CD14-positive monocyte (primary cell): Measurements from ENCODE around the gene ADAR. TPM values are rescaled to one million over a fixed set of nuclear protein-coding genes. Genes with fewer than 3 reads are reported as not detected.

Experiments used
- DNase-seq, 3 donors: peaks; one replicate each; pipeline ENCODE4 v3.0.0-alpha.2; 2011 to 2022
- H2AFZ ChIP-seq: 2 replicates; pipeline ENCODE4 v1.6.0; 2012; ENCODE audit warnings: mild to moderate bottlenecking, low read depth, low read length, inconsistent platforms; ENCODE audit not compliant: insufficient read depth, poor library complexity, severe bottlenecking
- H3K27ac ChIP-seq, 2 donors: 1 replicate in 1 of 2; 2 replicates in 1 of 2; pipeline ENCODE4 v1.5.1; 2012 to 2013; ENCODE audit warnings: low read length in 2 of 2, control low read depth in 1 of 2, inconsistent platforms in 1 of 2, low read depth in 1 of 2, mild to moderate bottlenecking in 1 of 2
- H3K27me3 ChIP-seq, 2 donors: one replicate each; pipeline versions ENCODE4 v1.6.0 to v1.6.1; 2011 to 2013; ENCODE audit warnings: low read length in 2 of 2; ENCODE audit not compliant: control insufficient read depth in 2 of 2, insufficient read depth in 2 of 2
- H3K36me3 ChIP-seq, 2 donors: replicated peaks in 1 of 2; 1 replicate in 1 of 2; 2 replicates in 1 of 2; pipeline versions ENCODE4 v1.5.1 to v1.6.1; 2012 to 2013; ENCODE audit warnings: low read length in 2 of 2, control low read depth in 1 of 2, inconsistent platforms in 1 of 2, mild to moderate bottlenecking in 1 of 2; ENCODE audit not compliant: insufficient read depth in 2 of 2, control insufficient read depth in 1 of 2
- H3K4me1 ChIP-seq, 2 donors: 1 replicate in 1 of 2; 2 replicates in 1 of 2; pipeline versions ENCODE4 v1.5.1 to v1.6.1; 2012 to 2013; ENCODE audit warnings: low read length in 2 of 2, control low read depth in 1 of 2, inconsistent platforms in 1 of 2, mild to moderate bottlenecking in 1 of 2, moderate library complexity in 1 of 2; ENCODE audit not compliant: insufficient read depth in 2 of 2, control insufficient read depth in 1 of 2
- H3K4me2 ChIP-seq: replicated peaks from 2 replicates; pipeline ENCODE3; 2012; ENCODE audit warnings: low read length, moderate library complexity, mild to moderate bottlenecking; ENCODE audit not compliant: poor library complexity, severe bottlenecking; ENCODE audit errors: extremely low read depth
- H3K4me3 ChIP-seq, 3 experiments: fragments of 200-600 bp in 1 of 3; sonication (generic) in 1 of 3; replicated peaks in 1 of 3; 1 replicate in 2 of 3; 2 replicates in 1 of 3; pipeline ENCODE4 v1.5.1; 2011 to 2013; ENCODE audit warnings: low read length in 3 of 3, mild to moderate bottlenecking in 3 of 3, control low read depth in 2 of 3, low read depth in 2 of 3, inconsistent platforms in 1 of 3, moderate library complexity in 1 of 3
- H3K79me2 ChIP-seq: 2 replicates; pipeline ENCODE4 v1.6.0; 2012; ENCODE audit warnings: mild to moderate bottlenecking, control low read depth, inconsistent platforms, low read length, moderate library complexity; ENCODE audit not compliant: insufficient read depth
- H3K9ac ChIP-seq: 2 replicates; pipeline ENCODE4 v1.6.0; 2017; ENCODE audit warnings: low read length, mild to moderate bottlenecking; ENCODE audit not compliant: insufficient read depth, poor library complexity, severe bottlenecking
- H3K9me3 ChIP-seq, 2 donors: replicated peaks in 1 of 2; 1 replicate in 1 of 2; 2 replicates in 1 of 2; pipeline versions ENCODE4 v1.5.1 to v1.6.1; 2012 to 2013; ENCODE audit warnings: low read length in 2 of 2, control low read depth in 1 of 2; ENCODE audit not compliant: control insufficient read depth in 1 of 2, insufficient read depth in 1 of 2
- H4K20me1 ChIP-seq: 2 replicates; pipeline ENCODE4 v1.6.0; 2012; ENCODE audit warnings: mild to moderate bottlenecking, low read length, control low read depth, moderate library complexity; ENCODE audit not compliant: insufficient read depth
- H3K27ac Mint-ChIP-seq, 7 donors: one replicate each; pipeline ENCODE4 v1.8.0; 2020; ENCODE audit warnings: mild to moderate bottlenecking in 7 of 7, mixed read lengths in 7 of 7, moderate library complexity in 6 of 7, inconsistent platforms in 2 of 7
- H3K27me3 Mint-ChIP-seq, 3 donors: one replicate each; pipeline ENCODE4 v1.8.0; 2021 to 2022; ENCODE audit warnings: low read depth in 3 of 3, mild to moderate bottlenecking in 3 of 3, mixed read lengths in 3 of 3, moderate library complexity in 3 of 3, inconsistent platforms in 1 of 3
- H3K36me3 Mint-ChIP-seq, 2 donors: one replicate each; pipeline ENCODE4 v1.8.0; 2020; ENCODE audit warnings: mixed read lengths in 2 of 2, inconsistent platforms in 1 of 2, mild to moderate bottlenecking in 1 of 2
- H3K4me1 Mint-ChIP-seq: one replicate; pipeline ENCODE4 v1.8.0; 2020; ENCODE audit warnings: mild to moderate bottlenecking, mixed read lengths
- H3K4me3 Mint-ChIP-seq, 2 donors: one replicate each; pipeline ENCODE4 v1.8.0; 2020; ENCODE audit warnings: mild to moderate bottlenecking in 2 of 2, mixed read lengths in 2 of 2, moderate library complexity in 1 of 2
- H3K9me3 Mint-ChIP-seq, 7 donors: one replicate each; pipeline ENCODE4 v1.8.0; 2020 to 2022; ENCODE audit warnings: mixed read lengths in 7 of 7, mild to moderate bottlenecking in 6 of 7, moderate library complexity in 6 of 7, inconsistent platforms in 2 of 7
- WGBS: methylation state at CpG from one replicate; pipeline ENCODE4 v1.1.5; 2013; ENCODE audit warnings: missing lambda C conversion rate; ENCODE audit not compliant: insufficient coverage; 5-methylcytosine and 5-hydroxymethylcytosine counted together
- intact Hi-C, 2 donors: fragments of 100-400 bp; cut with micrococcal nuclease; formaldehyde crosslinking; loops; one replicate each; pipeline versions ENCODE4 v1.15.0 to v1.15.1; 2023
- polyA plus RNA-seq, 3 donors: library from polyadenylated mRNA; depleted of rRNA in 1 of 3; unstranded in 2 of 3; stranded (reverse) in 1 of 3; fragments of 300-500 nt in 2 of 3; fragments of >200 nt in 1 of 3; fragmentation: Illumina TruSeq in 2 of 3; gene quantifications; 1 replicate in 2 of 3; 2 replicates in 1 of 3; pipeline ENCODE4 v1.2.3, GENCODE V29; 2012 to 2021
- TF ChIP-seq, protein P1 (sequence below): fragments of 200-600 bp; IDR thresholded peaks from one replicate; pipeline ENCODE4 v1.8.0; 2022; ENCODE audit warnings: antibody characterized with exemption, mild to moderate bottlenecking

ADAR gene
- polyA plus RNA-seq, 3 donors: 57.3 to 100 (median 91.6) TPM

DNA sequence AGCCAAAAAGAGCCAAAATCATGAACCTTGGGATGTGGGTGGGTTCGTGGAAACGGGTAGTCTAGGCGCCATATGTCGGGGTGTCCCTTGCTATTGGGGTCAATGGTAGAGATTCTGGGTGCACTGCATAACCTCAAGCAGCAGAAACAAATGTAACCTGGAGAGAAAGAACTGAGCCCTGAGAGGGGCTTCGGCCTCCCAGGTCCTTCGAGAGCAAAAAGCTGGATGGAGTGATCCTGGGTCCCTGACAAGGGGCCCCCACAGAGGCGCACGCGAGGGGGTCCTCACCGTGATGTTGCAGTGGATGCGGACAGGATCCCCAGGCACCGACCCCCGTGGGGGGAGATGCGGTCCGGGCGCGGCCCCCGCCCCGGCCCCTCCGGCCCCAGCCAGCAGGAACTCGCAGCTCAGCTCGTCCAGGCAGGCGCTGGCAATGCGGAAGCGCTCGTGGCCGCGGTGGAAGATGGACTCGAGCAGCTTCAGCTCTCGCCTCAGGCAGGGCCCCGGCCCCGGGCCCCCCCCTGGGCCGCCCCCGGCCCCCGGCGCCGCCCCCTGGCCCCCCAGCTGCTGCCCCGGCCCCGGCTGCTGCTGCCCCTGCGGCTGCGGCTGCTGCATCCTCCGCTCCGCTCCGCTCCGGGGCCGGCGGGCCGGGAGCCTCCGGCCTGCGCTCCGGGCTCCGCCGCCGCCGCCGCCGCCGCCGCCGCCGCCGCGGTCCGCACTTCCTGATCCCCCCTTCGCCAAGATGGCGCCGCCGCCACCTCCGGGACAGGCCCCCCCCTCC, 49.9 kb downstream of the ADAR start, which contains the start of gene UBE2Q1:
Gene UBE2Q1, minus strand, starts transcription at position 724 of the 781 bp plus-strand sequence. Its CDS starts 109 bp downstream, at position 615.
- Histone ChIP-seq H2AFZ (peak within 1 kb of the TSS; percentile 93), H3K4me3 (peak within 1 kb of the TSS; percentile 64 to 97 (median 81)), H3K36me3 (peaks cover 29 to 34% of the 10 kb centered on the region in 2 donors), H3K9me3 (no peaks in the 10 kb centered on the region), H3K79me2 (peaks cover 35% of the 10 kb centered on the region), H3K27me3 (no peaks in the 10 kb centered on the region), H3K9ac (peak within 1 kb of the TSS; percentile 95), H3K27ac (peak within 1 kb of the TSS; percentile 85 to 92), H4K20me1 (peaks cover 45% of the 10 kb centered on the region), H3K4me2 (peak within 1 kb of the TSS; percentile 100), H3K4me1 (peaks cover 26 to 27% of the 10 kb centered on the region in 2 donors)
- peak; percentile 61 to 78 (median 64) for DNase-seq
- H3K9me3 Mint-ChIP-seq: no peaks in the 10 kb centered on the region
- peaks cover 30 to 35% of the 10 kb centered on the region in 2 donors for H3K36me3 Mint-ChIP-seq
- H3K4me1 Mint-ChIP-seq: peaks cover 29% of the 10 kb centered on the region
- H3K27me3 Mint-ChIP-seq: peaks cover 0 to 2% (median 0%) of the 10 kb centered on the region in 3 donors
- H3K4me3 Mint-ChIP-seq: peak within 1 kb of the TSS; percentile 86 to 96
- intact Hi-C loops: loop anchor here (2.0 to 10.0 kb wide), 8 partner anchors 49 to 584 kb away; partner anchors contain the start of genes ADAR (in 1 of the 2), DPM3 (in 1 of the 2), KCNN3 (in 1 of the 2) and PMVK (in 1 of the 2)
- TF ChIP-seq, protein P1, sequence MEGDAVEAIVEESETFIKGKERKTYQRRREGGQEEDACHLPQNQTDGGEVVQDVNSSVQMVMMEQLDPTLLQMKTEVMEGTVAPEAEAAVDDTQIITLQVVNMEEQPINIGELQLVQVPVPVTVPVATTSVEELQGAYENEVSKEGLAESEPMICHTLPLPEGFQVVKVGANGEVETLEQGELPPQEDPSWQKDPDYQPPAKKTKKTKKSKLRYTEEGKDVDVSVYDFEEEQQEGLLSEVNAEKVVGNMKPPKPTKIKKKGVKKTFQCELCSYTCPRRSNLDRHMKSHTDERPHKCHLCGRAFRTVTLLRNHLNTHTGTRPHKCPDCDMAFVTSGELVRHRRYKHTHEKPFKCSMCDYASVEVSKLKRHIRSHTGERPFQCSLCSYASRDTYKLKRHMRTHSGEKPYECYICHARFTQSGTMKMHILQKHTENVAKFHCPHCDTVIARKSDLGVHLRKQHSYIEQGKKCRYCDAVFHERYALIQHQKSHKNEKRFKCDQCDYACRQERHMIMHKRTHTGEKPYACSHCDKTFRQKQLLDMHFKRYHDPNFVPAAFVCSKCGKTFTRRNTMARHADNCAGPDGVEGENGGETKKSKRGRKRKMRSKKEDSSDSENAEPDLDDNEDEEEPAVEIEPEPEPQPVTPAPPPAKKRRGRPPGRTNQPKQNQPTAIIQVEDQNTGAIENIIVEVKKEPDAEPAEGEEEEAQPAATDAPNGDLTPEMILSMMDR: no peak
- peak within 1 kb of the TSS; percentile 88 to 99 (median 96) for H3K27ac Mint-ChIP-seq
- under 1% methylated on average over 47 of the region's 69 CpGs for WGBS

DNA sequence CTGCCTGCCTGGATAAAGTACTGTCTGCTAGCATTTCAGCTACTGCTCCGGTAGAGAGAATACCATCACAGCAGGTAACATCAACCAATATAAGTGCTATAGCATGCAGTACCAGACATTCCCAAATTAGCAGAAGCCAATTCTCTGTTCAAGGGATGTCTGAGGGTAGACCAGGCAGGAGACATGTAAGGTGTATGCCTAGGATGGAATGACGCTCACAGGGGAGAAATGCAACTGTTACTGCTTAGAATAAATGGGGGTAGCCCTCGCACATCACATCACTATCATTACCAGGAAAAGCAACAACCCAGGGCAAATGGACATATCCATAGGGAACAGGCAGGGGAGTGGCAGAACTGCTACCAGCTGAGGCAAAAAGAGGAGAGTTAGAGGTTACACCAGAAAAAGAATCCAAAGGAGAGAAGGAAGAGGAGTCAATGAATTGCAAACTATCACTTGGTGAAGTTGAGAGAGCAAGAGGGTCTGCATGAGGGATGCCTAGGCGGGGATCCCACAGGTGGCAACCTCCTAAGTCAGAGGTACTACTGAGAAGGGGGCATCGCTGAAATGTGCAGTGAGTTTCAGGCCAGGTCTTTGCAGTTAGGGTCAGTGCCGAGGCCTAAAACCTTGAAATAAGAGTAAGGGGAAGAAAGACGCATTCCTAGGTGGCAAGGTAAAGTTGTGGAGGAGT, 50.6 kb downstream of the ADAR start:
- Mint-ChIP-seq H3K27me3 (peaks cover 0 to 2% (median 0%) of the 10 kb centered on the region in 3 donors), H3K4me3 (peak overlapping the region; percentile 83 to 93), H3K9me3 (no peaks in the 10 kb centered on the region), H3K4me1 (peaks cover 29% of the 10 kb centered on the region), H3K27ac (peak overlapping the region; percentile 76 to 93 (median 91)), H3K36me3 (peaks cover 37 to 42% of the 10 kb centered on the region in 2 donors)
- Histone ChIP-seq H3K36me3 (peaks cover 36 to 41% of the 10 kb centered on the region in 2 donors), H2AFZ (peak overlapping the region; percentile 83), H3K4me1 (peaks cover 26 to 27% of the 10 kb centered on the region in 2 donors), H3K27ac (peak overlapping the region in 1 of 2 donors; percentile 89), H3K9me3 (no peaks in the 10 kb centered on the region), H3K79me2 (peaks cover 35% of the 10 kb centered on the region), H3K4me2 (peak overlapping the region; percentile 100), H3K4me3 (peak overlapping the region; percentile 50 to 97 (median 81)), H3K9ac (peak overlapping the region; percentile 95), H4K20me1 (peaks cover 51% of the 10 kb centered on the region), H3K27me3 (no peaks in the 10 kb centered on the region)
- 22% methylated on average over 3 of the region's 7 CpGs for WGBS
- TF ChIP-seq, protein P1: no peak
- no peak for DNase-seq
- intact Hi-C loops: loop anchor here (5.0 to 10.0 kb wide), 7 partner anchors 50 to 585 kb away; partner anchors contain the start of genes ADAR (in 1 of the 2), DPM3 (in 1 of the 2), KCNN3 (in 1 of the 2) and PMVK (in 1 of the 2)
